PFSK-1 (cell line): ENCODE results near the gene FAM32A.

Experiments
- SIN3A ChIP-seq: IDR thresholded peaks from 2 replicates; pipeline ENCODE4 v1.6.1; 2012; ENCODE audit warnings: mild to moderate bottlenecking, low read length, moderate library complexity, borderline replicate concordance; ENCODE audit not compliant: insufficient read depth
- TF ChIP-seq, protein P1 (sequence below), 2 experiments: IDR thresholded peaks; 2 replicates each; pipeline versions ENCODE4 v1.6.1 to v1.8.0; 2011 to 2012; ENCODE audit warnings: low read depth in 2 of 2, low read length in 2 of 2, control low read depth in 1 of 2, inconsistent platforms in 1 of 2, mild to moderate bottlenecking in 1 of 2, moderate library complexity in 1 of 2; ENCODE audit not compliant: insufficient read depth in 1 of 2

DNA sequence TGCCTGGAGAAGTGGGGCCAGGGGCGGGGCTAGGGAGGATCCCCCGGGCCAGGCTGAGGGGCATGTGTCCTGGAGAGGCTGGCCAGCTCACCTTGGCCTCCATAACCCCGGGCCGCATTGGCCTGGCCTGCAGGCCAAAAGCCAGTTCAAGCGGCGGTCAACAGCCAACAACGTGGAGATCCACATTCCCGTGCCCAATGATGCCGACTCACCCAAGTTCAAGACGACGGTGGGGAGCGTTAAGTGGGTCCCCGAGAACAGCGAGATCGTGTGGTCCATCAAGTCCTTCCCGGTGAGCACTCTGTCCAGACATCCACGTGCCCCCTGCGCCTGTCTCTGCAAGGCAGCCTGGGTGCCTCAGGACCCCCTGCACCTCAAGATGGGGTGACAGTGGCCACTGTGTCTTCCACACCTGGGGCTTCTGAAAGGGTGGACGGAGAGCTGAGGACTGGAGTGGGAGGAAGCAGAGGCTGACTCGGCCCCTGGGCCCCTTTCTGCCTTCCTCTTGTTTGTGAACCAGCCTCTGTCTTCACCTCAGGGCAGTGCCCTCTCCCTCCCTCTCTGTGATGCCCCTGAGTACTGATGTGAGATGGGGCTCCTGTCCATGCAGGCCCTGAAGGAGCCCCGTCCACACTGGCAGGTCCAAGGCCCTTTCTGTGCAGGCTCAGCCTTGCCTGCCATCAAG is 43.6 kb downstream of the FAM32A start:
- no peak for TF ChIP-seq SIN3A
- TF ChIP-seq, protein P1, sequence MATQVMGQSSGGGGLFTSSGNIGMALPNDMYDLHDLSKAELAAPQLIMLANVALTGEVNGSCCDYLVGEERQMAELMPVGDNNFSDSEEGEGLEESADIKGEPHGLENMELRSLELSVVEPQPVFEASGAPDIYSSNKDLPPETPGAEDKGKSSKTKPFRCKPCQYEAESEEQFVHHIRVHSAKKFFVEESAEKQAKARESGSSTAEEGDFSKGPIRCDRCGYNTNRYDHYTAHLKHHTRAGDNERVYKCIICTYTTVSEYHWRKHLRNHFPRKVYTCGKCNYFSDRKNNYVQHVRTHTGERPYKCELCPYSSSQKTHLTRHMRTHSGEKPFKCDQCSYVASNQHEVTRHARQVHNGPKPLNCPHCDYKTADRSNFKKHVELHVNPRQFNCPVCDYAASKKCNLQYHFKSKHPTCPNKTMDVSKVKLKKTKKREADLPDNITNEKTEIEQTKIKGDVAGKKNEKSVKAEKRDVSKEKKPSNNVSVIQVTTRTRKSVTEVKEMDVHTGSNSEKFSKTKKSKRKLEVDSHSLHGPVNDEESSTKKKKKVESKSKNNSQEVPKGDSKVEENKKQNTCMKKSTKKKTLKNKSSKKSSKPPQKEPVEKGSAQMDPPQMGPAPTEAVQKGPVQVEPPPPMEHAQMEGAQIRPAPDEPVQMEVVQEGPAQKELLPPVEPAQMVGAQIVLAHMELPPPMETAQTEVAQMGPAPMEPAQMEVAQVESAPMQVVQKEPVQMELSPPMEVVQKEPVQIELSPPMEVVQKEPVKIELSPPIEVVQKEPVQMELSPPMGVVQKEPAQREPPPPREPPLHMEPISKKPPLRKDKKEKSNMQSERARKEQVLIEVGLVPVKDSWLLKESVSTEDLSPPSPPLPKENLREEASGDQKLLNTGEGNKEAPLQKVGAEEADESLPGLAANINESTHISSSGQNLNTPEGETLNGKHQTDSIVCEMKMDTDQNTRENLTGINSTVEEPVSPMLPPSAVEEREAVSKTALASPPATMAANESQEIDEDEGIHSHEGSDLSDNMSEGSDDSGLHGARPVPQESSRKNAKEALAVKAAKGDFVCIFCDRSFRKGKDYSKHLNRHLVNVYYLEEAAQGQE (IDR thresholded peaks at IDR 0.05; ENCODE audit: insufficient read depth in 1 of 2, low read depth in 2 of 2, low read length in 2 of 2): no peak
